Neutrophil (primary cell): ENCODE data around the gene ZW10.
"Not testable (repeated sequence)": the region's sequence is repeated elsewhere in the genome, so short reads cannot be mapped to it uniquely, and the experiment has no call there.

Experiments
- H3K27ac ChIP-seq: fragments of 200-600 bp; sonication (generic); 2 replicates; pipeline ENCODE4 v1.5.1; 2016; ENCODE audit warnings: mild to moderate bottlenecking, moderate library complexity
- H3K27me3 ChIP-seq: fragments of 200-600 bp; sonication (generic); 2 replicates; pipeline ENCODE4 v1.6.0; 2016; ENCODE audit warnings: mild to moderate bottlenecking
- H3K36me3 ChIP-seq: fragments of 200-600 bp; sonication (generic); 2 replicates; pipeline ENCODE4 v1.5.1; 2017
- H3K4me1 ChIP-seq, 2 experiments: fragments of 200-600 bp in 1 of 2; sonication (generic) in 1 of 2; 1 replicate in 1 of 2; 2 replicates in 1 of 2; pipeline versions ENCODE4 v1.5.1 to v1.6.1; 2013 to 2016; ENCODE audit warnings: low read depth in 1 of 2, low read length in 1 of 2, mild to moderate bottlenecking in 1 of 2, moderate library complexity in 1 of 2; ENCODE audit not compliant: control insufficient read depth in 1 of 2, insufficient read depth in 1 of 2
- H3K4me3 ChIP-seq, 2 experiments: fragments of 200-600 bp in 1 of 2; sonication (generic) in 1 of 2; 1 replicate in 1 of 2; 2 replicates in 1 of 2; pipeline ENCODE4 v1.5.1; 2013 to 2016; ENCODE audit warnings: low read depth in 1 of 2, low read length in 1 of 2, mild to moderate bottlenecking in 1 of 2, moderate library complexity in 1 of 2
- H3K9me3 ChIP-seq: fragments of 200-600 bp; sonication (generic); 2 replicates; pipeline ENCODE4 v1.5.1; 2016
- TF ChIP-seq, protein P1 (sequence below): fragments of 200-600 bp; sonication (generic); IDR thresholded peaks from 2 replicates; pipeline ENCODE4 v1.5.1; 2016; ENCODE audit warnings: antibody characterized with exemption

ZW10 gene

DNA sequence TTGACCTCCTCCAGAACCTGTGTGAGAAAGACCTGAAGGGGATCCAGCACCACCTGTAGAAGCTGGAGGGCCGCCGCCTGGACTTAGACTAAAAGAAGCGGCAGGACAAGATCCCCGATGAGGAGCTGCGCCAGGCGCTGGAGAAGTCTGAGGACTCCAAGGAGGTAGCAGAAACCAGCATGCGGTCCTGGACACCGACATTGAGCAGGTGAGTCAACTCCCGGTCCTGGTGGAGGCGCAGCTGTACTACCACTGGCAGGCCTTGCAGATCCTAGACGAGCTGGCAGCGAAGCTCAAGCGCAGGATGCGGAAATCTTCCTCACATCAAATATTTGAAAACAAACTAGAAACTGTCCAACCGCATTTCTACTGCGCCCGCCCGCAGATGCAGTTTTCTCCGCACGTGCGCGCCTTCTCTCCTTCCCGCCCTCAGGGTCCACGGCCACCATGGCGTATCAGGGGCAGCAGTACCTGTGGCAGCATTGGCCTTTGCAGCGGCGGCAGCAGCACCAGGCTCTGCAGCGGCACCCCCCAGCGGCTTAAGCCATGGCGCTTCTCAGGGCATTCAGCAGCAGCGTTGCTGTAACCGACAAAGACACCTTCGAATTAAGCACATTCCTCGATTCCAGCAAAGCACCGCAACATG lies 16.3 kb upstream of the ZW10 start:
- Histone ChIP-seq H3K4me1 (no peaks in the 10 kb centered on the region), H3K27me3 (peaks cover 48% of the 10 kb centered on the region), H3K9me3 (no peaks in the 10 kb centered on the region), H3K4me3 (no peak overlapping the region), H3K27ac (no peak overlapping the region), H3K36me3 (no peaks in the 10 kb centered on the region)
- TF ChIP-seq, protein P1, sequence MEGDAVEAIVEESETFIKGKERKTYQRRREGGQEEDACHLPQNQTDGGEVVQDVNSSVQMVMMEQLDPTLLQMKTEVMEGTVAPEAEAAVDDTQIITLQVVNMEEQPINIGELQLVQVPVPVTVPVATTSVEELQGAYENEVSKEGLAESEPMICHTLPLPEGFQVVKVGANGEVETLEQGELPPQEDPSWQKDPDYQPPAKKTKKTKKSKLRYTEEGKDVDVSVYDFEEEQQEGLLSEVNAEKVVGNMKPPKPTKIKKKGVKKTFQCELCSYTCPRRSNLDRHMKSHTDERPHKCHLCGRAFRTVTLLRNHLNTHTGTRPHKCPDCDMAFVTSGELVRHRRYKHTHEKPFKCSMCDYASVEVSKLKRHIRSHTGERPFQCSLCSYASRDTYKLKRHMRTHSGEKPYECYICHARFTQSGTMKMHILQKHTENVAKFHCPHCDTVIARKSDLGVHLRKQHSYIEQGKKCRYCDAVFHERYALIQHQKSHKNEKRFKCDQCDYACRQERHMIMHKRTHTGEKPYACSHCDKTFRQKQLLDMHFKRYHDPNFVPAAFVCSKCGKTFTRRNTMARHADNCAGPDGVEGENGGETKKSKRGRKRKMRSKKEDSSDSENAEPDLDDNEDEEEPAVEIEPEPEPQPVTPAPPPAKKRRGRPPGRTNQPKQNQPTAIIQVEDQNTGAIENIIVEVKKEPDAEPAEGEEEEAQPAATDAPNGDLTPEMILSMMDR: no peak

DNA sequence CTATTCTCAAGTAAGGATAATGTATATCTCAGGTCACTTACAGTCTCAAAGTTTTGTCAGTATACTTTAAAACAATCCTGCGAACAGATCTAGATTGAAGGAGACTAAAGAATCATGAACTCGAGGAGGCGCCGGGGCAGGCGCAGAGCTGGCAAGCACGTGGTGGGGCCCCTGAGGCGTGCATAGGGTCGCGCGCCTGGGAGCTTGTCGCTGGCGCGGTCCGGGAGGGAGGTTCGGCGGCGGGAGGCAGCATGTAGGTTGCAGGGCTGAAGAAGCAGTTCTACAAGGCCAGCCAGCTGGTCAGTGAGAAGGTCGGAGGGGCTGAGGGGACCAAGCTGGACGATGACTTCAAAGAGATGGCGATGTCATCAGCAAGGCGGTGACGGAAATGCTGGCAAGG lies 15.5 kb upstream of the ZW10 start:
- H3K4me3 ChIP-seq, H3K9me3 ChIP-seq, H3K27ac ChIP-seq, H3K4me1 ChIP-seq, H3K36me3 ChIP-seq: not testable (repeated sequence)
- peaks cover 56% of the 10 kb centered on the region for H3K27me3 ChIP-seq

DNA sequence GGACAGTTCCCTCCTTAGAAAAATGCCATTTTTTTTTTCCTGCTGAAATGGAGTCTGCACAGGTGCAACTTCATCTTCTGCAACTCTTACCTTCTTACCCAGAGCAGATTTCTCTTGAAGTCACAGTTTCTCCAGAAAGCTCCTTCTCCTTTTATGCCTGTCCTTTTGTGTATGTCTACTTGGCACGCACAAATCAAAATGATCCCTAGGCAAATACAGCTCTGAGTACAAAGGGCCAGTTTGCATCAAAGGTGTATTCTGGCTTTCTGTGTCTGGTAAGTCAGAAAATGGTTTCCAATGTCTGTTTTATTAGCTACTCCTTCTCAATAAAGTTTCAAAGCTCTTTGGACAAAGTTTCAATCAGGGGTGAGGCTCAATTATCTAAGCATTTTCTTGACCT lies 8.6 kb upstream of the ZW10 start:
- Histone ChIP-seq H3K9me3 (no peaks in the 10 kb centered on the region), H3K4me1 (no peaks in the 10 kb centered on the region), H3K27me3 (peaks cover 79% of the 10 kb centered on the region), H3K27ac (no peak overlapping the region), H3K36me3 (no peaks in the 10 kb centered on the region), H3K4me3 (no peak overlapping the region)
- TF ChIP-seq, protein P1: no peak

- Histone ChIP-seq H3K9me3 (no peaks in the 10 kb centered on the region), H3K27me3 (peaks cover 83% of the 10 kb centered on the region), H3K4me1 (no peaks in the 10 kb centered on the region), H3K36me3 (no peaks in the 10 kb centered on the region), H3K4me3 (no peak overlapping the region), H3K27ac (no peak overlapping the region)
- TF ChIP-seq, protein P1: no peak
Measured at GRCh38 chr11:113781682-113782081, 8.2 kb upstream of the ZW10 start.

DNA sequence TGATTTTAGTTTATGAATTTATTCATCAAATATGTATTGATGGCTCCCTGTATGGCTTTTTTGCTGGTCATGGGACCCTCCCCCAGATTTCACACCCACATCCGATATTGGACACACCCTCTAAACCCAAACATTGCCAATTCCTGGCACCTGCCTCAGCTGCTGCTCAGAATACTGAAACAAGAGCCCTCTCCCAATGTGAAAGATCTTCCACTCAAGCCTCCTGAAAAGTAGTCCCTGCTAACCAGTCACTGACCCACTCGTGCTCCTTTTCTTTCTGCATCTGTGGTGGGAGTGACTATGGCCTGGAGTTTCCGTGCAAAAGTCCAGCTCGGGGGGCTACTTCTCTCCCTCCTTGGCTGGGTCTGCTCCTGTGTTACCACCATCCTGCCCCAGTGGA lies 6.0 kb upstream of the ZW10 start, which contains the start of gene CLDN25:
TSS of gene CLDN25 (plus strand) at position 301 of the 400 bp plus-strand sequence. CDS start at position 301, 0 bp downstream.
- TF ChIP-seq, protein P1: no peak
- no peak within 1 kb of the TSS for H3K27ac ChIP-seq

GRCh38 chr11:113778111-113778910 lies 4.8 kb upstream of the ZW10 start:
- H3K36me3 ChIP-seq: no peaks in the 10 kb centered on the region
- peaks cover 4 to 7% of the 10 kb centered on the region in 2 experiments for H3K4me1 ChIP-seq
- TF ChIP-seq, protein P1: no peak
- no peak overlapping the region for H3K4me3 ChIP-seq
- peaks cover 81% of the 10 kb centered on the region for H3K27me3 ChIP-seq
- no peak overlapping the region for H3K27ac ChIP-seq
- H3K9me3 ChIP-seq: no peaks in the 10 kb centered on the region

More for the DNA sequence above, 6.0 kb upstream of the ZW10 start, which contains the start of gene CLDN25:
- H3K36me3 ChIP-seq: no peaks in the 10 kb centered on the region
- no peaks in the 10 kb centered on the region for H3K9me3 ChIP-seq
- peaks cover 88% of the 10 kb centered on the region for H3K27me3 ChIP-seq
- no peak within 1 kb of the TSS for H3K4me3 ChIP-seq
- H3K4me1 ChIP-seq: no peaks in the 10 kb centered on the region
